ENCODE results near the gene TCF3. TPM values are rescaled to one million over a fixed set of nuclear protein-coding genes. Genes with fewer than 3 reads are reported as not detected.

The TCF3 gene
- total RNA-seq, 1 donor from 2014 or later = 255 TPM

DNA sequence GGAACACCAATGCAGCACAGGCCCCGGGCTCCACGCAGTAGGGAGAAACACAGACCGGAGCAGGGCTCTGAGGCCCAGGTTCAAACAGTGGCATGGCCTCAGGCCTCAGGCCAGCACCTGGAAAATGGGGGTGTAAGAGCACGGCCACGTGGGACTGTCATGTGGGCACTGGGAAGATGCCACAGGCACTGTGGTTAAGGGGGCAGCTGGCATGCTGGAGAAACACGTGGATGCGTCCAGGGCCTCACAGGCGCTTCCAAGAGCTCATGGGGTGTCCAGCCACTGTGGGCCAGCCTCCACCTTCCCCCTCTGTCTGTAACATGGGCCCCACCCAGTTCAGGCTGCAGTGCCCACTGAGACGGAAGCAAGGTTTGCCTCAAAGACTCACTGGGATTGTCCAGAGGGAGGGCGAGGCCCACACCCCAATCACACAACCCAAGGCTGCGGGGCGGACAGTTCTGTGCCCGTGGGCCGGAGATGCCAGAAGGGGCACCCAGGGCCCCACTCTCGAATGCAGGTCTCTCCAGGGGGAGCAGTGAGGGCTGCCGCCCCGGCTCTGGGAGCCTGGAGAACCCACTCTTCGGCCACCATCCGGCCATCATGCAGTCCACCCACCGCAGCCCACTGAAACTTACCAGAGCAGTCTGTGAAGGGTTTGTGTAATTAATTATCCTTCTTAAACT is 53.5 kb downstream of the TCF3 start:
- Mint-ChIP-seq H3K4me1 (ENCODE audit: unreplicated experiment) (peaks cover 3% of the 10 kb centered on the region), H3K4me3 (ENCODE audit: unreplicated experiment) (no peak overlapping the region), H3K9me3 (ENCODE audit: unreplicated experiment) (no peaks in the 10 kb centered on the region), H3K27ac (ENCODE audit: unreplicated experiment) (no peak overlapping the region), H3K36me3 (ENCODE audit: low read depth, unreplicated experiment) (peaks cover 9% of the 10 kb centered on the region), H3K27me3 (ENCODE audit: unreplicated experiment) (no peaks in the 10 kb centered on the region)
- no peak for DNase-seq (ENCODE audit: low spot score)
- TF ChIP-seq, protein P1, sequence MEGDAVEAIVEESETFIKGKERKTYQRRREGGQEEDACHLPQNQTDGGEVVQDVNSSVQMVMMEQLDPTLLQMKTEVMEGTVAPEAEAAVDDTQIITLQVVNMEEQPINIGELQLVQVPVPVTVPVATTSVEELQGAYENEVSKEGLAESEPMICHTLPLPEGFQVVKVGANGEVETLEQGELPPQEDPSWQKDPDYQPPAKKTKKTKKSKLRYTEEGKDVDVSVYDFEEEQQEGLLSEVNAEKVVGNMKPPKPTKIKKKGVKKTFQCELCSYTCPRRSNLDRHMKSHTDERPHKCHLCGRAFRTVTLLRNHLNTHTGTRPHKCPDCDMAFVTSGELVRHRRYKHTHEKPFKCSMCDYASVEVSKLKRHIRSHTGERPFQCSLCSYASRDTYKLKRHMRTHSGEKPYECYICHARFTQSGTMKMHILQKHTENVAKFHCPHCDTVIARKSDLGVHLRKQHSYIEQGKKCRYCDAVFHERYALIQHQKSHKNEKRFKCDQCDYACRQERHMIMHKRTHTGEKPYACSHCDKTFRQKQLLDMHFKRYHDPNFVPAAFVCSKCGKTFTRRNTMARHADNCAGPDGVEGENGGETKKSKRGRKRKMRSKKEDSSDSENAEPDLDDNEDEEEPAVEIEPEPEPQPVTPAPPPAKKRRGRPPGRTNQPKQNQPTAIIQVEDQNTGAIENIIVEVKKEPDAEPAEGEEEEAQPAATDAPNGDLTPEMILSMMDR (IDR thresholded peaks at IDR 0.05; ENCODE audit: unreplicated experiment) = no peak

DNA sequence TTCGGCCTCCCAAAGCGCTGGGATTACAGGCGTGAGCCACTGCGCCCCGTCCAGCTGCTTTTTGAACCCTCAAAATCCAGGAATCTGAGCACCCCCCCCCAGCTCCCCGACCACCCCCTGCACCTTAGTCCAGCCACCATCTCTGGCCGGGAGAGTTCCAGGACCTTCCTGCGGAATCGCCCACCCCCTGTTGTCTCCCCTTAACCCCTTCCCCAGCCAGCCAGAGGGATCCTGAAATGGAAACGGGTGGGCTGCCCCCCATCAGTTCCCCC is 59.0 kb downstream of the TCF3 start:
- no peak overlapping the region for H3K27ac Mint-ChIP-seq (ENCODE audit: unreplicated experiment)
- peaks cover 9% of the 10 kb centered on the region for H3K36me3 Mint-ChIP-seq (ENCODE audit: low read depth, unreplicated experiment)
- no peak for DNase-seq (ENCODE audit: low spot score)
- TF ChIP-seq, protein P1 (IDR thresholded peaks at IDR 0.05; ENCODE audit: unreplicated experiment) = no peak
- peak overlapping the region; percentile 92 for H3K4me3 Mint-ChIP-seq (ENCODE audit: unreplicated experiment)
- peaks cover 15% of the 10 kb centered on the region for H3K27me3 Mint-ChIP-seq (ENCODE audit: unreplicated experiment)
- peaks cover 7% of the 10 kb centered on the region for H3K4me1 Mint-ChIP-seq (ENCODE audit: unreplicated experiment)
- no peaks in the 10 kb centered on the region for H3K9me3 Mint-ChIP-seq (ENCODE audit: unreplicated experiment)

DNA sequence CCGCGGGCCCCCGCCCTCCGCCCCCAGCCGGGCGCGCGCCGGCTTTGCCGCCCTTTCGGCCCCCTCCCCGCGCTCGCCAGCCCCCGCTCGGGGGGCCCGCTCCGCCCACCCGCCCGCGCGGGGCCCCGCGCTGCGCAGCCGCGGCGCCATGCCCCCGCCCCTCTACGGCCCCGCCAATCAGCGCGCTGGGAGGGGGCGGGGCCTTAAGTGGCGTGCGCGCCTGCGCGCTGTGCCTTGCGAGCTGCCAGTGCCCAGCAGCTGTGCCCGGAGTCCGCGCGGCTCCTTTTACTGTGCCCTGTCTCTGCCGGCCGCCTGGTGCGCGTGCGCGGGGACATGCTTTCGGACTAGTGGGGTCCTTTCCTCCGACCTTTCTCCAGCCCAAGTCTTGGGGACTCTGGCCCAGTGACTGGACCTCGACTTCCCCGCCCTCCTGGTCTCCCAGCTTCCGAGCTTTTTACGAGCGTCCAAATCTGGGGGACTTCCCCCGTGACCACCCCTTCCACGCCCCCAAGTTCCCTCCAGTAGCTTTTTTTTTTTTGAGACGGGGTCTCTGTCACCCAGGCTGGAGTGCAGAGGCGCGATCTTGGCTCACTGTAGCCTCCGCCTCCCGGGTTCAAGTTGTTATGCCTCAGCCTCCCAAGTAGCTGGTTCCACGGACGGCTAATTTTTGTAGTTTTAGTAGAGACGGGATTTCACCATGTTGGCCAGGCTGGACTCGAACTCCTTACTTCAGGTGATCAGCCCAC is 59.5 kb downstream of the TCF3 start, which contains the start of gene MBD3:
Gene MBD3 (minus strand): TSS at position 111 of the 746 bp plus-strand sequence. CDS start 234 bp downstream, outside the sequence.
- Mint-ChIP-seq H3K27me3 (ENCODE audit: unreplicated experiment) (peaks cover 15% of the 10 kb centered on the region), H3K9me3 (ENCODE audit: unreplicated experiment) (no peaks in the 10 kb centered on the region), H3K4me3 (ENCODE audit: unreplicated experiment) (peak within 1 kb of the TSS; percentile 94), H3K4me1 (ENCODE audit: unreplicated experiment) (peaks cover 7% of the 10 kb centered on the region), H3K36me3 (ENCODE audit: low read depth, unreplicated experiment) (peaks cover 8% of the 10 kb centered on the region), H3K27ac (ENCODE audit: unreplicated experiment) (peak within 1 kb of the TSS; percentile 52)
- TF ChIP-seq, protein P1 (IDR thresholded peaks at IDR 0.05; ENCODE audit: unreplicated experiment) = no peak
- DNase-seq (ENCODE audit: low spot score) = peak; percentile 95

DNA sequence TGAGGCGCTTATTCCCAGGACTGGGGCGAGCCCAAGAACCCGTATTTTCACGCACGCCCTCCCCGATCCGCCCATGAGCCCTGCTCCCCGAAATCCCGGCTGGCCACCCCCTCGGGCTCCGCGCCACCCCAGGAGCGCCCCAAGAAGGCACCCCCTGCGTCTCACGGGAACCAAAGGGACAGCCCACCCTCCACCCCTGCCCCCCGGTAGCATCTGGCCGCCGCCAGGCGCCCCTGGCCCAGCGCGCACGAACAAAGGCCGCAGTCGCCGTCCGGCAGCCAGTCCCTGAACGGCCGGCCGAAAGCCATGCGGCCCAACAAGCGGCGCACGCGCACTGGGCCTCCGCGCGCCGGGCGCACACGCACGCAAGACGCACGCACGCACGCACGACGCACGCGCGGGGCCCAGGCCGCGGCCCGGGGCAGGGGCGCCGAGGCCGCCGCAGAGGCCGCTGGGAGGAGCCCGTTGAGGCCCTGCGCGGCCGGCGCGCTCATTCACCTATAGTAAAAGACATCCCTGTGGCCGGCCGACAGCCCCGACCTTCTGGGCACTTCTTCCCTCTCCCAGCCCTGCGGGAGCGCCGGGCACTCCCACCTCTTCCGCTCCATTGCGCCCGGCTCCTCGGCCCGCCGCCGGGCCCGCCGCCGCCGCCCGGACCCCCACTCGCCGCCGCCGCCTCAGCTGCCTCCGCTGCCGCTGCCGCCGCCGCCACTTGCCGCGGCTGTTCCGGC is 60.2 kb downstream of the TCF3 start:
- DNase-seq (ENCODE audit: low spot score) = peak; percentile 87
- H3K27me3 Mint-ChIP-seq (ENCODE audit: unreplicated experiment) = peaks cover 15% of the 10 kb centered on the region

More for the DNA sequence above, 60.2 kb downstream of the TCF3 start:
- Mint-ChIP-seq H3K4me1 (ENCODE audit: unreplicated experiment) (peaks cover 7% of the 10 kb centered on the region), H3K4me3 (ENCODE audit: unreplicated experiment) (peak overlapping the region; percentile 94), H3K9me3 (ENCODE audit: unreplicated experiment) (no peaks in the 10 kb centered on the region), H3K27ac (ENCODE audit: unreplicated experiment) (no peak overlapping the region), H3K36me3 (ENCODE audit: low read depth, unreplicated experiment) (peaks cover 1% of the 10 kb centered on the region)
- TF ChIP-seq, protein P1 (IDR thresholded peaks at IDR 0.05; ENCODE audit: unreplicated experiment) = no peak
